HG03097 (cell line): ENCODE data around the gene ZNF787.
"Not testable (repeated sequence)": the region's sequence is repeated elsewhere in the genome, so short reads cannot be mapped to it uniquely, and the experiment has no call there.

Experiments
- ATAC-seq: cut with Tn5 transposase; IDR thresholded peaks from one replicate; pipeline ENCODE4 v1.9.1; 2021; ENCODE audit not compliant: unreplicated experiment, low FRiP score

ZNF787 gene

DNA sequence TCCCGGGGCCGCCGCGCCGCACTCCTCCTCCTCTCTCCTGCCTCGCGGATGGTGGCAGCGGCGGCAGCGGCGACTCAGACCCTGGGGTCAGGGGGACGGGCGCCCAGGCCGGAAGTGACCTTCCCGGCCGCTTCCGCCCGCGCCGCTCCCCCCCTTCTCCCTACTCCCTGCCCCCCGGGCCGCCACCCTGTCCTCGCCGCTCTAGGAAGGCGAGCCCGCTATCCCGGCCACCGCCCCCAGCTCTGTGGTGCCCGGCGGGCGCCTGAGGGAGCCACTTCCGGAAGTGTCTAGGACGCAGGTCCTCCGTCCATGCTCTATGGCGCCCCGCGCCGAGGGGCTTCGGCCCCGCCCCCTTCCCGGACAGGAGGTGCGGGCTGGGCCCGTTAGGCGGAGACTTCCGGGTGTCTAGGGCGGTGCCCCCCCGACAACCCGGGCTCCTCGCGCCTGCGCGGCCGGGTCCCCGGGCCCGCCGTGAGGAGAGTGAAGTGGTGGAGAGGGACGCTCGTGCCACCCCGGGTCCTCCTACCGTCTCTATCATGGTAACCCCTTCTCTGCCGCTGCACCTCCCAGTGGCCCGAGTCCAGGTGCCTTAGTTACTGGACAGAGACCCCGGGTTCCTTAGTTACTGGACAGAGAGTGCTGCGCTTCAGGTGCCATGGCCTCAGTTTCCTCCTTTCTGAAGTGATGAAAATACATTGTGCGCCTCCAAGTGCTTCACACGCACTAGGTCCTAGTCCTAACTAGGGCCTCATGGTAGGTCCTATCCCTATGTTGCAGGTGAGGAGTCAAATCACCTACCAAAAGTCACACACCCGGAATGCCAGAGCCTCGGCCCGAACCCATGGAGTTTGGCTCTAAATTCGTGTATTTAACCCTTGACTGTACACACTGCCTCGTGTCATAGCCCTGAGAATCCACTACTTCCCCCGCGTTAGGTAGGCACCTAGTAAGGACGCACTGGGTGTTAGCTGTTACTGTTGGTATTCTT lies at the start of gene ZNF787:
Gene ZNF787, minus strand, starts transcription at position 116 of the 988 bp plus-strand sequence. CDS start 18,078 bp downstream, outside the sequence.
- ATAC-seq = peak; percentile 89

- no peak for ATAC-seq
Measured at GRCh38 chr19:56170261-56170660, 49.2 kb upstream of the ZNF787 start.

GRCh38 chr19:56167064-56167578 lies 46.0 kb upstream of the ZNF787 start:
- no peak for ATAC-seq

- no peak for ATAC-seq
Measured at GRCh38 chr19:56163097-56163496, 42.0 kb upstream of the ZNF787 start.

DNA sequence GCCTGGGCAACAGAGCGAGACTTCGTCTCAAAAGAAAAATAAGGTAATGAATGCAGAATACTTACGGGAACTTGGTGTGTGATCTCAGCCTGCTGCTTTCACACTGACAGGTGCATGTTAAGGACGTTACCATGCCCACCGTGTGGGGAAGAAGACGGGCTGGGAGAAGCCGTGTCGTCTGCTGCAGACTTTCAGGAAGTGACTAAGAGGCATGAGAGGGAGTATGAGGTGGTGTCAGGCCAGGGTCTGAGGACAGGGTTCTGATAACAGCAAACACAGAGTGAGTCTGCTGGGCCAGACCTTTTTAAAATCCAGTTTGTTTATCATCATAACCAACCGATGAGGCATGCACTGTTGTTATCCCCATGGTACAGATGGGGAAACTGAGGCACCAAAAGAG lies 41.2 kb upstream of the ZNF787 start:
- ATAC-seq = no peak

GRCh38 chr19:56161534-56161933 lies 40.4 kb upstream of the ZNF787 start:
- ATAC-seq = no peak

- no peak for ATAC-seq
Measured at GRCh38 chr19:56159622-56160271, 38.7 kb upstream of the ZNF787 start.

DNA sequence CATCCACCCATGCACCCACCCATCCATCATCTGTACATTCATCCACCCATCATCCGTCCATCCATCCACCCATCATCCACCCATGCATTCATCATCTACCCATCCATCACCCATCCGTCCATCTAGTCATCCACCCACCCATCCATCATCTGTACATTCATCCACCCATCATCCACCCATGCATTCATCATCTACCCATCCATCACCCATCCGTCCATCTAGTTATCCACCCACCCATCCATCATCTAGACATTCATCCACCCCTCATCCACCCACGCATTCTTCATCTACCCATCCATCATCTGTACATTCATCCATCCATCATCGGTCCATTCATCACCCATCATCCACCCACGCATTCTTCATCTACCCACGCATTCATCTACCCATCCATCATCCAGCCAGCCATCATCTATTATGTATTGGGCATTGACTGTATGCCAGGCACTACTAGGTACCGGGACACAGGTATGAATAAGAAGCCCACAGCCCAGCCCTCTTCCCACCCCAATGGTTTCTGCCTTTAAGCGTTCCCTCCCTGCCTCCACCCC lies 38.0 kb upstream of the ZNF787 start:
- ATAC-seq = no peak

DNA sequence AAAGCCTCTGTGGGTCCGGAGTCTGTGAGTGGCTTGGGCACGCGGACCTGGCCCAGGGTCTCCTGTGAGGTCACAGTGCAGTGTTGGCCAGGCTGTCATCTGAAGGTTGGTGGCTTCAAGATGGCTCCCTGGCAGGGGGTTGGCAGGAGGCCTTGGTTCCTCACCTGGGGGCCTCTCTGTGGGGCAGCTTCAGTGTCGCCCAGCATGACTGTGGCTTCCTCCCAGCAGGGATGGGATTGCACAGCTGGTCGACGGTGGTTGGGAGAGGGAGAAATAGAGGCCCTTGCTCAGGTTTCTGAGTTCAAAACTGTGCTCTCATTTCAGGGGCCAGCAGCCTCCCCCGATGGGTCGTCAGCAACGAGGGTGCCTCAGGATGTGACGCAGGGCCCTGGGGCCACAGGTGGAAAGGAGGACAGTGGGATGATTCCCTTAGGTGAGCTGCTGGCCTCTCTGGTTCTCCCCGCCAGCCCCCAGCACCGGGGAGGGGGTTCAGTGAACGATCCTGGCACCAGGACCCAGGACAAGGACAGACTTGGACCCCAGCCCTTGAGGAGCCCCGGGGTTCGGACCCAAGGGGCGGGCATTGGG lies 37.2 kb upstream of the ZNF787 start:
- no peak for ATAC-seq

- no peak for ATAC-seq
Measured at GRCh38 chr19:56156768-56157167, 35.7 kb upstream of the ZNF787 start.

DNA sequence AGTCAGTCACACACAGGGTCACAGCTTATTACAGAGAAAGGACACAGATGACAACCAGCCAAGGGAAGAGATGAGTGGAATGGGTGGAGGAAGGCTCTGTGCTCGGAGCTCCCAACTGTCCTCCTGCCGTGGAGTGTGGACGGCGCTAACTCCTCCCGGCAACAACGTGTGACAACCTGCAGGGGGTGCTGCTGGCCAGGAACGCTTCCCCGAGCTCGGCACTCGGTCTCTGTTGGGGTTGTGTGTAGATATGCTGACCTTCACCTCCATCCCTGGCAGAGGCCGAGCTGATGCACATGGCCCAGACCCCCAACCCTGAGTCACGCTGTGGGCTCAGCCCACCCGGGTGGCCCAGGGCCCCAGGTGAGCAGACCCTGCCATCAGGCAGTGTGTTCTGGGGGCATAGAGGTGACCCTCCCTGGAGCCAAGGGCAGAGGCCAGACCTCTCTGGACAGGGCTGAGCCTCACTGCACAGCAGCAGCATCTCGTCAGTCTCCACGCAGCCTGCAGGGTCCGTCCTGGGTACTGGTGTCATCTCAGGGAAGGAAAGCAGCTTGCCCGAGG lies 34.1 kb upstream of the ZNF787 start:
- no peak for ATAC-seq

DNA sequence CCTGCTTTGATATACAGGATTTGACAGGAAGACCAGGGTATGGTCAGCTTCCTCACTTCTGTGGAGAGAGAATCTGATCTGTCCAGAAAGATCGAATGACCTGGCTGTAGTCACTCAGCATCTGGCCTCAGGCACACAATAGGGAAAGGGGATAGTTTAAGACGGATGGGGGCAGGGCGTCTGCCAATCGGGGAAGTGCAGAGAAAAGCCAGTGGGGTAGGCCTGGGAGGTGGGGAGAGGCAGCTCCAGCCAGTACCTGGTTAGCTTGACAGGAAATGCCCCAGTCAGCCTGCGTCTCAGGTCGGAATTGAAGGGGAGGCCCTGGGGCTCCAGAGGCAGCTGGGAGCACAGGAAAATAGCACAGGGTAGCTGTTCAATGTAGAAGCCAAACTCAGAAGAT lies 32.4 kb upstream of the ZNF787 start:
- no peak for ATAC-seq

DNA sequence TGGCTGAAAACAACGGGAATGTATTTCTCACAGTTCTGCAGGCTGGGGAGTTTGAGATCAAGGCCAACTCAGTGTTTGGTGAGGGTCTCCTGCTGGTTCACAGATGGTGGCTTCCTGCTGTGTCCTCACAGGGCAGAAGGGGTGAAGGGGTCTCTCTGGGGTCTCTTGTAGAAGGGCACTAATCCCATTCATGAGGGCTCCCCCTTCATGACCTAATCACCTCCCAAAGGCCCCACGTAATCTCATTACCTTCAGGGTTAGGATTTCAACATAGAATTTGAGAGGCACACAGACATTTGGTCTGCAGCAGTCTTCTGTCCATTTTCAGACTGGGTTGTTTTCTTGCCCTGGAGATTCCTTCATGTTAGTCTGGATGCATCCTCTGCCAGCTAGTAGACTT lies 31.5 kb upstream of the ZNF787 start:
- ATAC-seq = no peak

GRCh38 chr19:56150358-56150757 lies 29.3 kb upstream of the ZNF787 start:
- ATAC-seq = no peak

- no peak for ATAC-seq
Measured at GRCh38 chr19:56149656-56150038, 28.6 kb upstream of the ZNF787 start.

DNA sequence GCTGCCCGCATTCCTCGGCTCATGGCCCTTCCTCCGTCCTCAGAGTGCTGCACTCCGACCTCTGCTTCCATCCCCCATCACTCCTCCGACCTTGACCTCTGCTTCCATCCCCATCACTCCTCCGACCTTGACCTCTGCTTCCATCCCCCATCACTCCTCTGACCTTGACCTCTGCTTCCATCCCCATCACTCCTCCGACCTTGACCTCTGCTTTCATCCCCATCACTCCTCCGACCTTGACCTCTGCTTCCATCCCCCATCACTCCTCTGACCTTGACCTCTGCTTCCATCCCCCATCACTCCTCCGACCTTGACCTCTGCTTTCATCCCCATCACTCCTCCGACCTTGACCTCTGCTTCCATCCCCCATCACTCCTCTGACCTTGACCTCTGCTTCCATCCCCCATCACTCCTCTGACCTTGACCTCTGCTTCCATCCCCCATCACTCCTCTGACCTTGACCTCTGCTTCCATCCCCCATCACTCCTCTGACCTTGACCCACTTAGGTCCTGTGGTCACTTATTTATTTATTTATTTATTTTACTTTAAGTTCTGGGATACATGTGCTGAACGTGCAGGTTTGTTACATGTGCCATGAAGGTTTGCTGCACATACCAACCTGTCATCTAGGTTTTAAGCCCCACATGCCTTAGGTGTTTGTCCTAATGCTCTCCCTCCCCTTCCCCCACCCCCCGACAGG lies 28.0 kb upstream of the ZNF787 start:
- not testable (repeated sequence) for ATAC-seq

GRCh38 chr19:56148096-56148495 lies 27.0 kb upstream of the ZNF787 start:
- ATAC-seq = no peak

GRCh38 chr19:56147307-56147706 lies 26.2 kb upstream of the ZNF787 start:
- no peak for ATAC-seq

DNA sequence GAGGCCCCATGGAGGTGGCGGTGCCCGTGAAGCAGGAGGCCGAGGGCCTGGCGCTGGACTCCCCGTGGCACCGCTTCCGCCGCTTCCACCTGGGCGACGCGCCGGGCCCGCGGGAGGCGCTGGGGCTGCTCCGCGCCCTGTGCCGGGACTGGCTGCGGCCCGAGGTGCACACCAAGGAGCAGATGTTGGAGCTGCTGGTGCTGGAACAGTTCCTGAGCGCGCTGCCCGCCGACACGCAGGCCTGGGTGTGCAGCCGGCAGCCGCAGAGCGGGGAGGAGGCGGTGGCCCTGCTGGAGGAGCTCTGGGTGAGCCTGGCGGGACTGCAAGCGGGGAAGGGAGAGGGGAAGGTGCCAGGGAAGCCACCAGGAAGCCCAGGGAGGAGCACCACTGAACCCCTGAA lies 25.8 kb upstream of the ZNF787 start:
- ATAC-seq = no peak

DNA sequence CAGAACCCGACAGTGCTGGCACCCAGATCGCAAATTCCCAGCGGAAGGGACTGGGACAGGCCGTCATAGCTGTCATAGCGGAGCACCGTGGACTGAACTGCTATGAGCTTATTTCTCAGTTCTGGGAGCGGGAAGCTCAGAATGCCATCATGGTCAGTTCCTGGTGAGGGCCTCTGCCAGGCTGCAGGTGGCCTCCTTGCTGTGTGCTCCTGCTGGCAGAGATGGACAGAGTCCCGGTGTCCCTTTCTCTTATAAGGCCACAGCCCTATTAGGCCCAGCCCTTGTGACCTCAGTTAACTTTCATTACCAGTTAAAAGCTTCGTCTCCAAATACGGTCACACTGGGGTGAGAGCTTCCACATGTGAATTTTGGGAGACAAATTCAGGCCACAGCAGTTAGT lies 24.6 kb upstream of the ZNF787 start:
- no peak for ATAC-seq
